Neural crest cell (in vitro differentiated cells): ENCODE data around the gene PRKRIP1. TPM values are rescaled to one million over a fixed set of nuclear protein-coding genes. Genes with fewer than 3 reads are reported as not detected.
A peak's percentile ranks its signal among the peaks of the same experiment; 100 is the strongest.

Experiments used
- DNase-seq: peaks from one replicate; pipeline ENCODE4 v3.0.0; 2021; ENCODE audit warnings: low read depth, mixed read lengths, low spot score
- H3K27ac Mint-ChIP-seq: one replicate; pipeline ENCODE4 v1.8.0; 2021; ENCODE audit warnings: mild to moderate bottlenecking, mixed read lengths; ENCODE audit not compliant: unreplicated experiment
- H3K27me3 Mint-ChIP-seq: 2 replicates; pipeline ENCODE4 v1.8.0; 2021; ENCODE audit warnings: low read depth, mild to moderate bottlenecking, mixed read lengths
- H3K36me3 Mint-ChIP-seq: 2 replicates; pipeline ENCODE4 v1.8.0; 2021; ENCODE audit warnings: low read depth, mild to moderate bottlenecking, mixed read lengths
- H3K4me1 Mint-ChIP-seq: 2 replicates; pipeline ENCODE4 v1.8.0; 2021; ENCODE audit warnings: mixed read lengths
- H3K4me3 Mint-ChIP-seq: one replicate; pipeline ENCODE4 v1.8.0; 2021; ENCODE audit warnings: mild to moderate bottlenecking, mixed read lengths
- H3K9me3 Mint-ChIP-seq: 2 replicates; pipeline ENCODE4 v1.8.0; 2021; ENCODE audit warnings: mixed read lengths
- total RNA-seq: library from RNA; stranded (reverse); gene quantifications from 2 replicates; pipeline ENCODE4 v1.2.1, GENCODE V29; 2021
- TF ChIP-seq, protein P1 (sequence below): fragments of 200-600 bp; sonication (generic); conservative IDR thresholded peaks from 2 replicates; pipeline ENCODE4 v1.5.0; 2021; ENCODE audit warnings: antibody characterized with exemption, mild to moderate bottlenecking

PRKRIP1 gene
- total RNA-seq, 1 donor from 2014 or later: 41.9 TPM

DNA sequence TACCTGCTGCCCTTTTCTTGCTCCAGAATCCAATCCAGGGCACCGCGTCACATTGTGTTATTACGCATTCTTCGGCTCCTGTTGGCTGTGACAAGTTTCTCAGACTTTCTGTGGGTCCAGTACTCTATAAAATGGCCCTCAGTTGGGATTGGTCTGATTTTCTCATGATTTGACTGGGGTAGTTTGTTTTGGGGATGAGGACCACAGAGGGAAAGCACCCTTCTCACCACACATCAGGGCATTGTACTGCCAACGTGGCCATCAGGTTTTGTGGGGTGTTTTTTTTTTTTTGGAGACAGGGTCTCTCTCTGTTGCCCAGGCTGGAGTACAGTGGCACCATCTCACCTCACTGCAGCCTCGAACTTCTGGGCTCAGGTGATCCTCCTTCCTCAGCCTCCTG is 20.2 kb downstream of the PRKRIP1 start:
- H3K4me1 Mint-ChIP-seq: no peaks in the 10 kb centered on the region
- H3K9me3 Mint-ChIP-seq: no peaks in the 10 kb centered on the region
- H3K36me3 Mint-ChIP-seq: peaks cover 7% of the 10 kb centered on the region
- no peaks in the 10 kb centered on the region for H3K27me3 Mint-ChIP-seq
- no peak overlapping the region for H3K27ac Mint-ChIP-seq
- TF ChIP-seq, protein P1, sequence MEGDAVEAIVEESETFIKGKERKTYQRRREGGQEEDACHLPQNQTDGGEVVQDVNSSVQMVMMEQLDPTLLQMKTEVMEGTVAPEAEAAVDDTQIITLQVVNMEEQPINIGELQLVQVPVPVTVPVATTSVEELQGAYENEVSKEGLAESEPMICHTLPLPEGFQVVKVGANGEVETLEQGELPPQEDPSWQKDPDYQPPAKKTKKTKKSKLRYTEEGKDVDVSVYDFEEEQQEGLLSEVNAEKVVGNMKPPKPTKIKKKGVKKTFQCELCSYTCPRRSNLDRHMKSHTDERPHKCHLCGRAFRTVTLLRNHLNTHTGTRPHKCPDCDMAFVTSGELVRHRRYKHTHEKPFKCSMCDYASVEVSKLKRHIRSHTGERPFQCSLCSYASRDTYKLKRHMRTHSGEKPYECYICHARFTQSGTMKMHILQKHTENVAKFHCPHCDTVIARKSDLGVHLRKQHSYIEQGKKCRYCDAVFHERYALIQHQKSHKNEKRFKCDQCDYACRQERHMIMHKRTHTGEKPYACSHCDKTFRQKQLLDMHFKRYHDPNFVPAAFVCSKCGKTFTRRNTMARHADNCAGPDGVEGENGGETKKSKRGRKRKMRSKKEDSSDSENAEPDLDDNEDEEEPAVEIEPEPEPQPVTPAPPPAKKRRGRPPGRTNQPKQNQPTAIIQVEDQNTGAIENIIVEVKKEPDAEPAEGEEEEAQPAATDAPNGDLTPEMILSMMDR: no peak
- H3K4me3 Mint-ChIP-seq: no peak overlapping the region
- DNase-seq: no peak

DNA sequence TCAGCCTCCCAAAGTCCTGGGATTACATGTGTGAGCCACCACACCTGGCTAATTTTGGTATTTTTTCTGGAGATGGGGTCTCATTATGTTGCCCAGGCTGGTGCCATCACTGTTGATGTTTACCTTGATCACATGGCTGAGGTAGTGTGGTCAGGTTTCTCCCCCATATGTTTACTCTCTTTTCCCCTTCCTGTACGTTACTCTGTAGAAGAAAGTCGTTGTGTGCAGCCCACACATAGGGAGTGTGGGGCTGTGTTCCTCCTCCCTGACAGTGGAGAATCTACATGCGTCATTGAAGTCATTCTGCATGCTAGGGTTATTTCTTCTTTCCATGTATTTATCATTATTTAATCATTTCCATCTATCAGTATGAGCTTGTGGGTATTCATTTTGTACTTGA is 20.9 kb downstream of the PRKRIP1 start:
- no peaks in the 10 kb centered on the region for H3K27me3 Mint-ChIP-seq
- peaks cover 7% of the 10 kb centered on the region for H3K36me3 Mint-ChIP-seq
- DNase-seq: no peak
- H3K4me3 Mint-ChIP-seq: no peak overlapping the region
- no peak overlapping the region for H3K27ac Mint-ChIP-seq
- no peaks in the 10 kb centered on the region for H3K4me1 Mint-ChIP-seq
- TF ChIP-seq, protein P1: no peak
- no peaks in the 10 kb centered on the region for H3K9me3 Mint-ChIP-seq

DNA sequence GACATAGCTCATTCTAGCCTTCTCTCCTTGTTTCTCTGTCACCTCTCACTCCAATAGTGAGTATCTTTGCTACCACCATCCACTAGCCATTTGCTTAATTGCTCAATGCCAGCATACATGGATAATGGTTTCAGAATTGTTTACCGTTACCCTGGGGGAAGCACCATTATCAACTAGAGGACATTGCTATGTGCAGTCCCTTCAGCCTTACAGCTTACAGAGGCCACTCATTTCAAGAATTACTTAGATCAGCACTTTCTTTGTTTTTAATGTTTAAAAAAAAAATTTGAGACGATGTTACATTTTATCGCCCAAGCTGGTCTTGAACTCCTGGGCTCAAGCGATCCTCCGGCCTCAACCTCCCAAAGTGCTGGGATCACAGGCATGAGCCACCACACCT is 22.4 kb downstream of the PRKRIP1 start:
- H3K36me3 Mint-ChIP-seq: peaks cover 7% of the 10 kb centered on the region
- no peak overlapping the region for H3K27ac Mint-ChIP-seq
- H3K9me3 Mint-ChIP-seq: no peaks in the 10 kb centered on the region
- H3K27me3 Mint-ChIP-seq: no peaks in the 10 kb centered on the region
- DNase-seq: no peak
- no peak overlapping the region for H3K4me3 Mint-ChIP-seq
- no peaks in the 10 kb centered on the region for H3K4me1 Mint-ChIP-seq
- TF ChIP-seq, protein P1: no peak

DNA sequence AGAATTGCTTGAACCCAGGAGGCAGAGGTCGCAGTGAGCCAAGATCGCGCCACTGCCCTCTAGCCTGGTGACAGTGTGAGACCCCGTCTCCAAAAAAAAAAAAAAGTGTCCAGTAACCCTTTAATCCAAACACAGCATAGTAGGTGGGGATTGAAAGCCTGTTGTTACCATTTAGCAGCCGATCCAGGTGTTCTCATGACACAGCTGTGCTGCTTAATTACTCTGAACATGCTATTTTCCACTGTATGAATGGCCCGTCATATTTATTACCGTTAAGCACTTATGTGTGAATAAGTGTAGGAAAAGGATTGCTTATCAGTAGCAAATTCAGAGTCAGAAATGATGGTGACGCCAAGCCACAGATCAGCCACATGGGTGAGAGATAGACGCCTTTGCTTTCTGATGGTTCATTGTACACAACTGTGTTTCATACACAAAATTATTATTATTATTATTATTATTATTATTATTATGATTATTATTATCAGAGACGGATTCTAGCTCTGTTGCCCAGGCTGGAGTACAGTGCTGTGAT is 25.6 kb downstream of the PRKRIP1 start:
- Mint-ChIP-seq H3K27me3 (no peaks in the 10 kb centered on the region), H3K36me3 (peaks cover 17% of the 10 kb centered on the region), H3K4me3 (no peak overlapping the region), H3K4me1 (peaks cover 12% of the 10 kb centered on the region), H3K27ac (no peak overlapping the region), H3K9me3 (no peaks in the 10 kb centered on the region)
- TF ChIP-seq, protein P1: no peak
- DNase-seq: no peak

DNA sequence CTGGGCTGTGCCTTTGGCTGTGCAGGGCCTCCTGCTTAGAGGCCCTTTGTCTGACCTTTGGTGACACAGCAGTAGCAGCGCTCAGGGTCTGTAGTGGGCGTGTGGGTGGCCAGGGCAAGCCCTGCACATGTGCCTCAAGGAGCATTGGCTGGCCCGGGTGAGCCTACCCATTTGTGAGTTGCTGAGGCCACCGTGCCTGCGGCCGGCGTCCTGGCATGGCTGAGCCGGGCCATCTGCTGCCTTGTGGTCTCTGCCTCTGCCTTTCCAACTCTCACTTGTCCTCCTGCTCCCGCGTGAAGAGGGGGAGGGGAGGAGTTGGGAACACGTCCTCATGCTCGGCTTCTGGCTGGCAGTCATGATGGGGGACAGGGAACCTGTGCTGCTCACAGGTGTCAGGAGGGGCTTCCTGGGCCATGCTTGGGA is 28.0 kb downstream of the PRKRIP1 start:
- Mint-ChIP-seq H3K4me3 (peak overlapping the region; percentile 38), H3K27me3 (no peaks in the 10 kb centered on the region), H3K4me1 (peaks cover 12% of the 10 kb centered on the region), H3K36me3 (peaks cover 13% of the 10 kb centered on the region), H3K27ac (peak overlapping the region; percentile 92), H3K9me3 (no peaks in the 10 kb centered on the region)
- TF ChIP-seq, protein P1: no peak
- DNase-seq: no peak
